Fibroblast of villous mesenchyme (primary cell): ENCODE measurements around the gene VWCE. TPM values are rescaled to one million over a fixed set of nuclear protein-coding genes. Genes with fewer than 3 reads are reported as not detected.
A peak's percentile ranks its signal among the peaks of the same experiment; 100 is the strongest.

Source experiments
- DNase-seq: peaks from one replicate; pipeline ENCODE4 v3.0.0-alpha.2; 2010; ENCODE audit warnings: low read depth
- H3K4me3 ChIP-seq: 2 replicates; pipeline ENCODE4 v1.5.1; 2011; ENCODE audit warnings: low read depth, mild to moderate bottlenecking, low read length
- CTCF ChIP-seq: IDR thresholded peaks from 2 replicates; pipeline ENCODE4 v1.5.1; 2012; ENCODE audit warnings: low read depth, mild to moderate bottlenecking, low read length; ENCODE audit not compliant: insufficient read depth
- total RNA-seq: library from RNA; depleted of rRNA; stranded (reverse); fragments of >200 nt; gene quantifications from 2 replicates; pipeline ENCODE4 v1.2.3, GENCODE V29; 2012

VWCE gene
- total RNA-seq, 1 donor = 2.2 TPM

GRCh38 chr11:61281581-61282250 lies 13.4 kb downstream of the VWCE start:
- peak overlapping the region; percentile 29 for H3K4me3 ChIP-seq
- peak; percentile 34 for DNase-seq
- no peak for TF ChIP-seq CTCF

GRCh38 chr11:61280883-61281580 lies 14.1 kb downstream of the VWCE start:
- DNase-seq = no peak
- TF ChIP-seq CTCF = no peak
- no peak overlapping the region for H3K4me3 ChIP-seq

- no peak for DNase-seq
- TF ChIP-seq CTCF = no peak
- no peak overlapping the region for H3K4me3 ChIP-seq
These were observed 15.0 kb downstream of the VWCE start for GRCh38 chr11:61279934-61280659.

GRCh38 chr11:61278001-61278470 lies 17.1 kb downstream of the VWCE start:
- no peak for TF ChIP-seq CTCF
- no peak overlapping the region for H3K4me3 ChIP-seq
- DNase-seq = no peak

GRCh38 chr11:61277186-61278000 lies 17.7 kb downstream of the VWCE start:
- no peak for DNase-seq
- no peak for TF ChIP-seq CTCF
- no peak overlapping the region for H3K4me3 ChIP-seq

- no peak for TF ChIP-seq CTCF
- no peak overlapping the region for H3K4me3 ChIP-seq
- no peak for DNase-seq
These were observed 19.9 kb downstream of the VWCE start for GRCh38 chr11:61275191-61275590.
